T-cell (primary cell): ENCODE measurements around the gene EIPR1. TPM values are rescaled to one million over a fixed set of nuclear protein-coding genes. Genes with fewer than 3 reads are reported as not detected.

Source experiments
- ATAC-seq, 4 experiments: fragments of 200-7000 bp in 3 of 4; fragments of 150-1000 bp in 1 of 4; cut with Tn5 transposase; replicated peaks in 1 of 4; 1 replicate in 3 of 4; 2 replicates in 1 of 4; pipeline ENCODE4 v1.10.0; 2021; ENCODE audit warnings: moderate library complexity in 3 of 4, mild to moderate bottlenecking in 2 of 4, moderate number of reproducible peaks in 1 of 4
- CTCF ChIA-PET, 2 donors: fragments of 300-600 bp; sonication (Branson Sonifier 250); formaldehyde crosslinking; loops; one replicate each; lab custom pipeline; 2022; ENCODE audit warnings: antibody characterized with exemption in 2 of 2; lab: Charles Lee
- POLR2A ChIA-PET, 2 donors: fragments of 300-600 bp; sonication (Branson Sonifier 250); formaldehyde crosslinking; loops; one replicate each; lab custom pipeline; 2022; ENCODE audit warnings: antibody characterized with exemption in 2 of 2; lab: Charles Lee
- DNase-seq, 35 experiments: peaks; one replicate each; pipeline versions ENCODE4 v3.0.0 to v3.0.0-alpha.2; 2013 to 2023
- H3K27ac ChIP-seq: one replicate; pipeline ENCODE4 v1.5.1; 2013; ENCODE audit warnings: low read length
- H3K27me3 ChIP-seq, 2 experiments: replicated peaks in 1 of 2; 1 replicate in 1 of 2; 2 replicates in 1 of 2; pipeline versions ENCODE4 v1.6.1 to v1.7.0; 2013; ENCODE audit warnings: low read length in 1 of 2, mixed read lengths in 1 of 2; ENCODE audit not compliant: control insufficient read depth in 2 of 2, insufficient read depth in 2 of 2; ENCODE audit errors: extremely low read depth in 1 of 2
- H3K36me3 ChIP-seq, 2 donors: 1 replicate in 1 of 2; 2 replicates in 1 of 2; pipeline versions ENCODE4 v1.6.1 to v1.7.0; 2013; ENCODE audit warnings: low read length in 1 of 2; ENCODE audit not compliant: control insufficient read depth in 2 of 2, insufficient read depth in 1 of 2; ENCODE audit errors: extremely low read depth in 1 of 2
- H3K4me1 ChIP-seq, 2 experiments: 1 replicate in 1 of 2; 2 replicates in 1 of 2; pipeline versions ENCODE4 v1.6.1 to v1.7.0; 2013; ENCODE audit warnings: low read length in 2 of 2, mixed read lengths in 1 of 2; ENCODE audit not compliant: insufficient read depth in 2 of 2, control insufficient read depth in 1 of 2; ENCODE audit errors: extremely low read depth in 1 of 2
- H3K4me3 ChIP-seq, 2 donors: 1 replicate in 1 of 2; 2 replicates in 1 of 2; pipeline versions ENCODE4 v1.5.1 to v1.7.0; 2013; ENCODE audit warnings: mild to moderate bottlenecking in 2 of 2, low read length in 1 of 2, moderate library complexity in 1 of 2; ENCODE audit not compliant: control insufficient read depth in 1 of 2; ENCODE audit errors: extremely low read depth in 1 of 2
- H3K9me3 ChIP-seq: 2 replicates; pipeline ENCODE4 v1.7.0; 2013
- H3K27ac Mint-ChIP-seq, 2 donors: one replicate each; pipeline ENCODE4 v1.8.0; 2020 to 2021; ENCODE audit warnings: mild to moderate bottlenecking in 2 of 2, mixed read lengths in 2 of 2
- H3K27me3 Mint-ChIP-seq, 2 donors: one replicate each; pipeline ENCODE4 v1.8.0; 2021 to 2022; ENCODE audit warnings: mixed read lengths in 2 of 2
- H3K36me3 Mint-ChIP-seq: one replicate; pipeline ENCODE4 v1.8.0; 2021; ENCODE audit warnings: mixed read lengths
- H3K4me1 Mint-ChIP-seq, 3 donors: one replicate each; pipeline ENCODE4 v1.8.0; 2020 to 2022; ENCODE audit warnings: mixed read lengths in 3 of 3, mild to moderate bottlenecking in 1 of 3
- H3K4me3 Mint-ChIP-seq, 3 donors: one replicate each; pipeline ENCODE4 v1.8.0; 2020 to 2022; ENCODE audit warnings: mild to moderate bottlenecking in 3 of 3, mixed read lengths in 3 of 3, moderate library complexity in 3 of 3
- H3K9me3 Mint-ChIP-seq, 3 donors: one replicate each; pipeline ENCODE4 v1.8.0; 2020 to 2022; ENCODE audit warnings: mixed read lengths in 3 of 3
- WGBS: methylation state at CpG from one replicate; pipeline ENCODE4 v1.1.5; 2013; ENCODE audit warnings: missing lambda C conversion rate; ENCODE audit not compliant: insufficient coverage; 5-methylcytosine and 5-hydroxymethylcytosine counted together
- total RNA-seq, 35 experiments: library from RNA in 6 of 35; stranded (reverse) in 6 of 35; fragments of 120-200 nt in 1 of 35; gene quantifications; one replicate each; pipeline versions ENCODE4 v1.2.1 to v1.2.4 and lab custom pipeline; 2013 to 2026

The EIPR1 gene
- total RNA-seq, 5 donors from 2014 or later (not counting 1 experiment from before 2014, with no cell fraction given): 26.0 to 36.4 (median 27.8) TPM

DNA sequence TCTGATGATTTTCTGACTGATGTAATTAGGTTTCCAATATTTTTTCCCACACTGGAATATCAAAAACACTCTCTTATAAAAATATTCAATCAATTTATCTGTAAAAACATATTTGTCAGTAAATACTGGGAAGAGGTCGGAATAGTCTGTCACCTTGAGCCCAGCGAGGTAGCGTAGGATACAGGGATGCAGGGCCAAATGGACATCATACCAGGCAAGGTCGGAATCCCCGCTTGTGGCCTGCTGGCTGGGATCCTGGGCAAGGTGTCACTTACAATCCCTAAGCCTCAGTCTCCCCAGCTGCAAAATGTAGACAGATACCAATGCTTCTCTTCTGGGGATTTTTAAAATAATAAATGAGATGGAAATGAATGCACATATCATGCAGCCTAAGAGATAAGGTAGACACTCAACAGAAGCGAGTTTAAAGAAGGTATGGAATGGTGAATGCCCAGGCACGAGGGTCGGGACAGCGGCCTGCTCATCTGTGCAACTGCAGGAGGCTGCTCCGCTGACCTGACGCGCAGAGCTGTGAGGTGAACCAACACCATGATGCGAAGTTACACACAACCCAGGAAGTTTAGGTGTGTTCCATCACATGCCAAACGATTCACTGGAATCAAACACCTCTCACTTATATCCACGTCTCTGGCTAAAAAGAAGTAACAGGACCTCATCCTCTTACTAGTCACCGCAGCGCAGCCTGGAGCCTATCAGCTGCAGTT, 98.2 kb downstream of the EIPR1 start:
- no peak for DNase-seq
- Histone ChIP-seq H3K27me3 (no peaks in the 10 kb centered on the region), H3K27ac (no peak overlapping the region), H3K36me3 (peaks cover 5 to 6% of the 10 kb centered on the region in 2 donors), H3K4me3 (no peak overlapping the region), H3K9me3 (peaks cover 2% of the 10 kb centered on the region), H3K4me1 (no peaks in the 10 kb centered on the region)
- ChIA-PET POLR2A (no interaction called here), CTCF (no interaction called here)
- no peak for ATAC-seq
- WGBS: 97% methylated on average over 10 of the region's 17 CpGs
- H3K9me3 Mint-ChIP-seq: peaks cover 8 to 17% (median 9%) of the 10 kb centered on the region in 3 donors
- no peaks in the 10 kb centered on the region for H3K27me3 Mint-ChIP-seq
- peaks cover 56% of the 10 kb centered on the region for H3K36me3 Mint-ChIP-seq
- H3K4me1 Mint-ChIP-seq: peaks cover 0 to 17% (median 3%) of the 10 kb centered on the region in 3 donors
- H3K4me3 Mint-ChIP-seq: no peak overlapping the region
- H3K27ac Mint-ChIP-seq: no peak overlapping the region

DNA sequence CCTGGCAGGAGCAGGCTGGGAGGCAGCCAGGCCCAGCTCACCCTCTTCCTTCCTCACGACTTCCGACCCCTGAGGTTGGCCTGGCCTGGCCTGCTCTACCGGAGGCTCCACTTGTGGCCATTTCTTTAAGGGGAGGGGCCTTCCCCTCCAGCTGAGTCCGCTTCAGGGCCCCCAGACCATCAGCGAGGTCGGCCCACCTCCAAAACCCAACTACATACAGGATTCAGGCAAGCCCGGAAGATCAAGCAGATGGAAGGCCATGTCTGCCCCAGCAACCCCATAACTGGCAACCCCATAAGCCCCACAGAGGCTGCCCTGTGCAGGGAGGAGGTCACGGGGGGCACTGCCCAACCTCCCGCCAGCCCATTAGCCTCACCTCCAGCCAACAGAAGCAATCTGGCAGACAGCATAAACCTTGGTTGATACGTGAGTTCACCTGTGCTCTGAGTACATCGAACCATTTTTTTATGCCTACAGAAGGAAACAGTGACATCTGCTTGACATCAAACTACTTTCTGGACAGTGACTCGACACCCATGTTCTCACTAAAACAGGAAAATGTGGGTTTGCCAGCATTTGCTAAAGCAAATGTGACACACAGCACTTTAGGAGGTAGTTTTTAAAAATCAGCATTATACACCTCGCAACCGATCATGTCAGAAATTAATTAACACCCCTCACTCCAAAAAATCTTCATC, 98.9 kb downstream of the EIPR1 start:
- Histone ChIP-seq H3K4me1 (no peaks in the 10 kb centered on the region), H3K36me3 (peaks cover 6 to 11% of the 10 kb centered on the region in 2 donors), H3K27ac (no peak overlapping the region), H3K9me3 (peaks cover 2% of the 10 kb centered on the region), H3K4me3 (no peak overlapping the region), H3K27me3 (no peaks in the 10 kb centered on the region)
- peaks cover 62% of the 10 kb centered on the region for H3K36me3 Mint-ChIP-seq
- DNase-seq (no peak), ATAC-seq (no peak)
- ChIA-PET CTCF (no interaction called here), POLR2A (no interaction called here)
- peaks cover 0 to 17% (median 3%) of the 10 kb centered on the region in 3 donors for H3K4me1 Mint-ChIP-seq
- H3K27ac Mint-ChIP-seq: no peak overlapping the region
- no peaks in the 10 kb centered on the region for H3K27me3 Mint-ChIP-seq
- no peak overlapping the region for H3K4me3 Mint-ChIP-seq
- 83% methylated on average over 7 of the region's 14 CpGs for WGBS
- peaks cover 8 to 17% (median 9%) of the 10 kb centered on the region in 3 donors for H3K9me3 Mint-ChIP-seq

DNA sequence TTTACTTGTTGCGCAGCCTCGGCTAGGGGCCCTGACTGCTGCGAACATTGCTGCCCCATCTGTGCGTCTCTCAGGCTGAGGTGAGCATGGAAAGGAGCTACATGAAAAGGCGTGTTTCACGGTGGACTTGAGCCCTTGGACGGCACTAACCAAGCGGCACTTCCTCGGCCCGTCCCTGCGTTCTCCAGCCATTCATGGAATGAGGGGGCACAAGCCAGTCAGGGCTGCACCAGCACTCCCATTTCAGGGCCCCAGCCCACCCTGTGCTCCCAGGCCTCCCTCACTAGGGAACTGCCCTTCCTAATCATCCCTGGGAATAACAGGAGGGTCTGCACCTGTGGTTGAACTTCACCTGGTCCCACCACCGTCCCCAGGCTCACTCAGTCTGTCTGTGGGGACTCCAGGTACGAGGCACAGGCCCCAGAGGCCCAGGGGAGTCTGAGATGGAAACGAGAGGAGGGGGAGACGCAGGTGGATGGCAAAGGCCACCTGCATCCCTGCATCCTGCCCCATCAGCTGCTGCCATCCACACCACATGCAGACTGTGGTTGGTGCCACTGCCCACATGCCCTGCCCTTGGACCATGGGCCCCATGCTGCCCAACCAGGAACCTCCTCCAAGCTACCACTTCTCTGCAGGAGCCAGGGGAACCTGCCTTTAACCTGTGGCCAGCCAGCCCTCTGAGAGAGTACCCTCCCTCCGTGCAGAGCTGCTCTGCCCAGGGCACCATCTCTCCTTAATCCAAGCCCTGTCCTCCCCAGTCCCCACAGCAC, 99.7 kb downstream of the EIPR1 start:
- peaks cover 65% of the 10 kb centered on the region for H3K36me3 Mint-ChIP-seq
- H3K4me1 Mint-ChIP-seq: peaks cover 0 to 15% (median 1%) of the 10 kb centered on the region in 3 donors
- no peak overlapping the region for H3K4me3 Mint-ChIP-seq
- Histone ChIP-seq H3K4me1 (no peaks in the 10 kb centered on the region), H3K27ac (no peak overlapping the region), H3K36me3 (peaks cover 6 to 12% of the 10 kb centered on the region in 2 donors), H3K9me3 (peaks cover 2% of the 10 kb centered on the region), H3K27me3 (no peaks in the 10 kb centered on the region), H3K4me3 (no peak overlapping the region)
- POLR2A ChIA-PET: interaction anchor here in 1 of 2 donors (0.6 kb wide), 1 partner anchor 1060 kb away, joined by 3 read pairs; no protein-coding TSS in a partner anchor
- no peak overlapping the region for H3K27ac Mint-ChIP-seq
- no peaks in the 10 kb centered on the region for H3K27me3 Mint-ChIP-seq
- CTCF ChIA-PET: no interaction called here
- DNase-seq (no peak), ATAC-seq (no peak)
- 96% methylated on average over 14 of the region's 16 CpGs for WGBS
- peaks cover 8 to 17% (median 9%) of the 10 kb centered on the region in 3 donors for H3K9me3 Mint-ChIP-seq

GRCh38 chr2:3277050-3277747, 100.4 kb downstream of the EIPR1 start:
- no peak overlapping the region for H3K27ac Mint-ChIP-seq
- CTCF ChIA-PET: no interaction called here
- no peak for ATAC-seq
- POLR2A ChIA-PET: no interaction called here
- peaks cover 72% of the 10 kb centered on the region for H3K36me3 Mint-ChIP-seq
- H3K4me1 ChIP-seq: no peaks in the 10 kb centered on the region
- no peaks in the 10 kb centered on the region for H3K27me3 Mint-ChIP-seq
- no peak overlapping the region for H3K4me3 ChIP-seq
- DNase-seq: no peak
- peaks cover 6 to 12% of the 10 kb centered on the region in 2 donors for H3K36me3 ChIP-seq
- no peak overlapping the region for H3K4me3 Mint-ChIP-seq
- peaks cover 8 to 17% (median 9%) of the 10 kb centered on the region in 3 donors for H3K9me3 Mint-ChIP-seq
- no peaks in the 10 kb centered on the region for H3K27me3 ChIP-seq
- 92% methylated on average over 12 of the region's 25 CpGs for WGBS
- peaks cover 0 to 11% (median 0%) of the 10 kb centered on the region in 3 donors for H3K4me1 Mint-ChIP-seq
- H3K9me3 ChIP-seq: peaks cover 2% of the 10 kb centered on the region
- no peak overlapping the region for H3K27ac ChIP-seq

DNA sequence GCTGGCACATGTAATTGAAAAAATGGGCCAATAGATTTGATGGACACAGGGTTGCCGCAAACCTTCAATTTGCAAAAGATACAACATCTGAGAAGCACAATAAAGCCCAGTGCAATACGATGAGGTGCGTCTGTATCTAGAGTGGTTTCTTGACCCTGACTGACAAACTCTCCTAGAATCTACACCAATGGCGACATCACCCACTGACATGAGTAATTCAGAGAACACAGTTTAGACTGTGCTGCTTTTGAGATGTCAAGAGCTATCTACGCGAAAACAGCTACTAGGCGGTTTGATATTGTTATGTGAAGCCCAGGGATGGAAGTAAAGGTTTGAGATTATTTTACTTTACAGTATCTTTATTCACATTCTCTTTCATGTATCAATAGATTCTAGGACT, 104.9 kb downstream of the EIPR1 start:
- POLR2A ChIA-PET: no interaction called here

DNA sequence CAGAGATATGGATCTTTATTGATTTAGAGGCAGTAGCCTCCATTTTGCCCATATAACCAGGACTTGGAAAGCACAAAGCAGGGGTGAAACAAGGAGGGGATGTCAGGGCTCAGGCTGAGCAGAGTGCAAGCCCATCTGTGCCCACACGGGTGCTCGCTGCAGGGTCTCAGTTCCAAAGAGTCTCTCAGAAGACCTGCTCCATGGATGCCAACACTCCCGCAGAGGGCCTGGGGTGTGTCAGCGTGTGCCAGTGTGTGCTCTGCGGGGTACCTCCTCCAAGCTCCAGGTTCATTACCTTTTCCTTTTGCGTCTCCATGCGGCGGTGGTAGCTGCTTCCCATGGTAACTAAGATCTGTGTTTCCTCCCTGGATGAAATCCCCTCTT, 107.5 kb downstream of the EIPR1 start:
- POLR2A ChIA-PET: no interaction called here

More for the DNA sequence above, 104.9 kb downstream of the EIPR1 start:
- CTCF ChIA-PET: no interaction called here
- no peaks in the 10 kb centered on the region for H3K4me1 ChIP-seq
- H3K9me3 Mint-ChIP-seq: peaks cover 6 to 17% (median 8%) of the 10 kb centered on the region in 3 donors
- peaks cover 57% of the 10 kb centered on the region for H3K36me3 Mint-ChIP-seq
- no peak overlapping the region for H3K27ac ChIP-seq
- peaks cover 2% of the 10 kb centered on the region for H3K9me3 ChIP-seq
- H3K4me3 Mint-ChIP-seq: no peak overlapping the region
- H3K27me3 ChIP-seq: no peaks in the 10 kb centered on the region
- H3K4me1 Mint-ChIP-seq: no peaks in the 10 kb centered on the region
- DNase-seq: no peak
- H3K27me3 Mint-ChIP-seq: no peaks in the 10 kb centered on the region
- no peak overlapping the region for H3K27ac Mint-ChIP-seq
- no peak overlapping the region for H3K4me3 ChIP-seq
- 100% methylated on average over 1 of the region's 7 CpGs for WGBS
- peaks cover 2 to 8% of the 10 kb centered on the region in 2 donors for H3K36me3 ChIP-seq
- no peak for ATAC-seq

More for the DNA sequence above, 107.5 kb downstream of the EIPR1 start:
- CTCF ChIA-PET: no interaction called here
- ATAC-seq (no peak), DNase-seq (no peak)
- peaks cover 1% of the 10 kb centered on the region for H3K9me3 ChIP-seq
- H3K27me3 ChIP-seq: no peaks in the 10 kb centered on the region
- no peak overlapping the region for H3K27ac ChIP-seq
- Mint-ChIP-seq H3K27me3 (no peaks in the 10 kb centered on the region), H3K4me1 (peaks cover 0 to 11% (median 0%) of the 10 kb centered on the region in 3 donors), H3K4me3 (no peak overlapping the region), H3K9me3 (peaks cover 0 to 5% (median 5%) of the 10 kb centered on the region in 3 donors), H3K27ac (no peak overlapping the region), H3K36me3 (peaks cover 41% of the 10 kb centered on the region)
- no peak overlapping the region for H3K4me3 ChIP-seq
- peaks cover 4 to 13% of the 10 kb centered on the region in 2 donors for H3K36me3 ChIP-seq
- WGBS: 98% methylated on average over 8 of the region's 8 CpGs
- no peaks in the 10 kb centered on the region for H3K4me1 ChIP-seq
